Measurements from ENCODE around the gene NRP2.

The NRP2 gene

GRCh38 chr2:205836477-205837221 is 154.3 kb downstream of the NRP2 start:
- no peaks in the 10 kb centered on the region for H3K4me1 Mint-ChIP-seq (ENCODE audit: low read depth)
- peaks cover 4% of the 10 kb centered on the region for H3K9me3 Mint-ChIP-seq
- peaks cover 13% of the 10 kb centered on the region for H3K27me3 Mint-ChIP-seq
- H3K36me3 Mint-ChIP-seq (ENCODE audit: low read depth): no peaks in the 10 kb centered on the region
- no peak overlapping the region for H3K4me3 Mint-ChIP-seq
- H3K27ac Mint-ChIP-seq: no peak overlapping the region

- H3K9me3 Mint-ChIP-seq: peaks cover 4% of the 10 kb centered on the region
- no peaks in the 10 kb centered on the region for H3K36me3 Mint-ChIP-seq (ENCODE audit: low read depth)
- H3K27ac Mint-ChIP-seq: no peak overlapping the region
- no peak overlapping the region for H3K4me3 Mint-ChIP-seq
- no peaks in the 10 kb centered on the region for H3K4me1 Mint-ChIP-seq (ENCODE audit: low read depth)
- H3K27me3 Mint-ChIP-seq: peaks cover 14% of the 10 kb centered on the region
Measured at GRCh38 chr2:205837663-205838062, 155.4 kb downstream of the NRP2 start.

GRCh38 chr2:205845446-205845845 is 163.1 kb downstream of the NRP2 start:
- Mint-ChIP-seq H3K4me1 (ENCODE audit: low read depth) (no peaks in the 10 kb centered on the region), H3K9me3 (no peaks in the 10 kb centered on the region), H3K27ac (no peak overlapping the region), H3K36me3 (ENCODE audit: low read depth) (no peaks in the 10 kb centered on the region), H3K4me3 (no peak overlapping the region), H3K27me3 (peaks cover 14% of the 10 kb centered on the region)

All from stimulated activated naive CD8-positive, alpha-beta T cell treated with anti-CD3 and anti-CD28 coated beads, Interleukin-15, Interleukin-2, amounts not matched to agents 100 ng/mL and 50 ng/mL, for 24 hours (primary cell).